Ascending aorta (tissue), 2 donors: ENCODE data around the gene ITPKC. TPM values are rescaled to one million over a fixed set of nuclear protein-coding genes. Genes with fewer than 3 reads are reported as not detected.

Source experiments
- DNase-seq, 2 donors: peaks; one replicate each; pipeline ENCODE4 v3.0.0-alpha.2; 2019; ENCODE audit warnings: low spot score in 2 of 2
- H3K27ac ChIP-seq, 2 donors: fragments of 200-600 bp; sonication (generic); one replicate each; pipeline ENCODE4 v1.5.1; 2016 to 2017; ENCODE audit warnings: mild to moderate bottlenecking in 1 of 2
- H3K27me3 ChIP-seq: fragments of 200-600 bp; sonication (generic); one replicate; pipeline ENCODE4 v1.5.1; 2017
- H3K36me3 ChIP-seq, 2 donors: fragments of 200-600 bp; sonication (generic); one replicate each; pipeline ENCODE4 v1.5.1; 2016
- H3K4me1 ChIP-seq, 2 donors: fragments of 200-600 bp; sonication (generic); one replicate each; pipeline ENCODE4 v1.5.1; 2016 to 2017; ENCODE audit warnings: mild to moderate bottlenecking in 1 of 2
- H3K4me3 ChIP-seq, 2 donors: fragments of 200-600 bp; sonication (generic); one replicate each; pipeline ENCODE4 v1.5.1; 2016 to 2017; ENCODE audit warnings: mild to moderate bottlenecking in 1 of 2
- H3K9me3 ChIP-seq, 2 donors: fragments of 200-600 bp; sonication (generic); one replicate each; pipeline ENCODE4 v1.5.1; 2016
- CTCF ChIP-seq, 3 experiments: fragments of 200-600 bp in 2 of 3; fragments of 450-650 bp in 1 of 3; sonication (generic) in 2 of 3; IDR thresholded peaks; one replicate each; pipeline ENCODE4 v1.5.1; 2016 to 2019; ENCODE audit warnings: antibody characterized with exemption in 3 of 3, mild to moderate bottlenecking in 1 of 3, moderate library complexity in 1 of 3
- intact Hi-C: fragments of 100-400 bp; cut with DNase I; formaldehyde crosslinking; loops from one replicate; pipeline ENCODE4 v1.15.1; 2023
- total RNA-seq: library from RNA; depleted of rRNA; stranded (reverse); fragments of >200 nt; gene quantifications from one replicate; pipeline ENCODE4 v1.1.0, GENCODE V29; 2016

ITPKC gene
- total RNA-seq, 1 donor from 2014 or later: 60.7 TPM

GRCh38 chr19:40776364-40776763, 59.5 kb downstream of the ITPKC start:
- H3K9me3 ChIP-seq: no peaks in the 10 kb centered on the region
- H3K36me3 ChIP-seq: peaks cover 3 to 6% of the 10 kb centered on the region in 2 donors
- intact Hi-C loops: loop anchor here (10.0 kb wide), 2 partner anchors 312 to 488 kb away; partner anchors contain the start of genes BLVRB, HNRNPUL1 and SPTBN4
- H3K4me3 ChIP-seq: no peak overlapping the region
- peak overlapping the region; percentile 97 to 99 for H3K27ac ChIP-seq
- TF ChIP-seq CTCF (IDR thresholded peaks at IDR 0.05): no peak
- no peak for DNase-seq
- peaks cover 0 to 13% of the 10 kb centered on the region in 2 donors for H3K4me1 ChIP-seq
- H3K27me3 ChIP-seq: no peaks in the 10 kb centered on the region

- peak overlapping the region; percentile 81 to 91 for H3K4me3 ChIP-seq
- intact Hi-C loops: loop anchor here (10.0 kb wide), 2 partner anchors 312 to 488 kb away; partner anchors contain the start of genes BLVRB, HNRNPUL1 and SPTBN4
- no peak for TF ChIP-seq CTCF (IDR thresholded peaks at IDR 0.05)
- no peaks in the 10 kb centered on the region for H3K27me3 ChIP-seq
- H3K9me3 ChIP-seq: no peaks in the 10 kb centered on the region
- H3K4me1 ChIP-seq: peaks cover 0 to 13% of the 10 kb centered on the region in 2 donors
- peak; percentile 79 to 97 for DNase-seq
- H3K36me3 ChIP-seq: peaks cover 0 to 5% of the 10 kb centered on the region in 2 donors
- peak overlapping the region; percentile 97 to 99 for H3K27ac ChIP-seq
Measured at GRCh38 chr19:40776932-40777644, 60.2 kb downstream of the ITPKC start.

- intact Hi-C loops: loop anchor here (10.0 kb wide), 2 partner anchors 313 to 487 kb away; partner anchors contain the start of genes BLVRB, HNRNPUL1 and SPTBN4
- Histone ChIP-seq H3K9me3 (no peaks in the 10 kb centered on the region), H3K27me3 (no peaks in the 10 kb centered on the region), H3K4me1 (peaks cover 0 to 13% of the 10 kb centered on the region in 2 donors), H3K36me3 (peaks cover 0 to 8% of the 10 kb centered on the region in 2 donors), H3K4me3 (peak overlapping the region; percentile 81 to 91), H3K27ac (peak overlapping the region; percentile 97 to 99)
- DNase-seq: no peak
- TF ChIP-seq CTCF (IDR thresholded peaks at IDR 0.05): no peak
Measured at GRCh38 chr19:40777645-40777936, 60.7 kb downstream of the ITPKC start.

GRCh38 chr19:40777937-40778705, 61.2 kb downstream of the ITPKC start, which contains the start of gene RAB4B:
Gene RAB4B (plus strand): TSS chr19:40778247. CDS start chr19:40778376, 129 bp downstream.
- intact Hi-C loops: loop anchor here (1.0 to 10.0 kb wide), 6 partner anchors 20 to 487 kb away; partner anchors contain the start of genes ACTMAP, BLVRB, HNRNPUL1 and SPTBN4
- DNase-seq: peak; percentile 99 to 100
- H3K4me1 ChIP-seq: peaks cover 0 to 13% of the 10 kb centered on the region in 2 donors
- H3K36me3 ChIP-seq: peaks cover 0 to 8% of the 10 kb centered on the region in 2 donors
- no peaks in the 10 kb centered on the region for H3K27me3 ChIP-seq
- no peaks in the 10 kb centered on the region for H3K9me3 ChIP-seq
- H3K4me3 ChIP-seq: peak within 1 kb of the TSS; percentile 81 to 91
- H3K27ac ChIP-seq: peak within 1 kb of the TSS; percentile 97 to 99
- TF ChIP-seq CTCF (IDR thresholded peaks at IDR 0.05): no peak

- no peaks in the 10 kb centered on the region for H3K27me3 ChIP-seq
- H3K27ac ChIP-seq: peak overlapping the region; percentile 97 to 99
- H3K4me1 ChIP-seq: peaks cover 0 to 13% of the 10 kb centered on the region in 2 donors
- H3K4me3 ChIP-seq: peak overlapping the region; percentile 81 to 91
- TF ChIP-seq CTCF (IDR thresholded peaks at IDR 0.05): no peak
- peaks cover 1 to 9% of the 10 kb centered on the region in 2 donors for H3K36me3 ChIP-seq
- DNase-seq: no peak
- no peaks in the 10 kb centered on the region for H3K9me3 ChIP-seq
- intact Hi-C loops: loop anchor here (1.0 to 10.0 kb wide), 6 partner anchors 20 to 486 kb away; partner anchors contain the start of genes ACTMAP, BLVRB, HNRNPUL1 and SPTBN4
Measured at GRCh38 chr19:40778706-40779284, 61.9 kb downstream of the ITPKC start.
